T-helper 1 cell treated with Interleukin-12 subunit alpha and Interleukin-12 subunit beta and Interleukin-4 antibody, amounts not matched to agents 30 ng/mL and 1 ng/mL, for 36 hours (primary cell): Measurements from ENCODE around the gene EGFLAM. TPM values are rescaled to one million over a fixed set of nuclear protein-coding genes. Genes with fewer than 3 reads are reported as not detected.

Source experiments
- intact Hi-C: fragments of 100-400 bp; cut with micrococcal nuclease; formaldehyde crosslinking; loops from one replicate; pipeline ENCODE4 v1.15.1; 2024
- total RNA-seq: library from RNA; stranded (reverse); gene quantifications from 2 replicates; pipeline ENCODE4 v1.2.3, GENCODE V29; 2022

Gene EGFLAM
- total RNA-seq, 1 donor from 2014 or later, result not detected

DNA sequence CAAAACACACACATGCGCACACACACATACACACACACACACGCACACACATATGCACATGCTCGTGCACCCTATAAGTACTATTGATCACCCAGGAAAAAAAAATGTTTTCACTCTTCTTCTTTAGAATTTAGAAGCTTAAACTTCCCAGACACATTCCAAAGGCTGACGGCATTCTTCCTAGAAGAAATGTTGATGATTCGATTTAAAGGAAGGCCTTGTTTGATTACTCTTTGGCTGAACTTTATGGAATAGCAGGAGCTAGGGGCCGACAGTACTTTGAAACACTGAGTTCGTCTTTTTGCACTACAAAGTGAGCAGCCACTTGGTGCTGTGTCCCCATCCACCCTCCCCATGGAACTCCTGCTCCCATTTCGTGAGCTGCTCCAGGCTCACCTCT is 113.2 kb downstream of the EGFLAM start:
- intact Hi-C loops, result no loop called here

DNA sequence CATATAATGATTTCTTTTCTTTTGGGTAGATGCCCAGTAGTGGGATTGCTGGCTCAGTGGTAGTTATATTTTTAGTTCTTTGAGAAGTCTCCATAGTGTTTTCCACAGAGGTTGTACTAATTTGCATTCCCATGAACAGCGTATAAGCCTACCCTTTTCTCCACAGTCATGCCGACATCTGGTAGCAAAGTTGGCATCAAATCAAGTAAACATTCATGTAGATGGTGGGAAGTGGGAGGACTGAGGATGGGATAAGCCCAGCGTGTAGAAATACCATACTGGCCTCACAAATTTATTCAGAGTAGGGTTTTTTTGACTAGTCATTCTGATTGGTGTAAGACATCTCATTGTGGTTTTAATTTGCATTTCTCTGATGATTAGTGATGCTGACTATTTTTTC is 115.4 kb downstream of the EGFLAM start:
- intact Hi-C loops, result no loop called here

- intact Hi-C loops, result no loop called here
Measured at GRCh38 chr5:38375423-38375822, 117.1 kb downstream of the EGFLAM start.

DNA sequence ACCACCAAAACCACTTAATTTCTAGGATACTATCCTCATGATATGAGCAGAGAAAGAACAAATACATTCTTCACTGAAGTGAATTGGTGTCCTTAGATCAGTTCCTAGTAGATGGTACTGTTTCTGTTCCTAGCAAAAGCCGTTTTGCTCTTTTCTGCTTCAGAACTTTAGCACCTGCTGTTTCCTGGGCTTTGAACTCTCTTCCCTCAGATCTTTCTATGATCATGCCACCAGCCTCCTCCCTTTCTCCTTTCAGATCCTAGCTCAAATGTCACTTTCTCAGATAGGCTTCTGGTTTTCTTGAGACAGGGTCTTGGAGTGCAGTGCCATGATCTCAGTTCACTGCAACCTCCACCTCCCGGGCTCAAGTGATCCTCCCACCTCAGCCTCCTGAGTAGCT is 118.0 kb downstream of the EGFLAM start:
- intact Hi-C loops, result no loop called here

DNA sequence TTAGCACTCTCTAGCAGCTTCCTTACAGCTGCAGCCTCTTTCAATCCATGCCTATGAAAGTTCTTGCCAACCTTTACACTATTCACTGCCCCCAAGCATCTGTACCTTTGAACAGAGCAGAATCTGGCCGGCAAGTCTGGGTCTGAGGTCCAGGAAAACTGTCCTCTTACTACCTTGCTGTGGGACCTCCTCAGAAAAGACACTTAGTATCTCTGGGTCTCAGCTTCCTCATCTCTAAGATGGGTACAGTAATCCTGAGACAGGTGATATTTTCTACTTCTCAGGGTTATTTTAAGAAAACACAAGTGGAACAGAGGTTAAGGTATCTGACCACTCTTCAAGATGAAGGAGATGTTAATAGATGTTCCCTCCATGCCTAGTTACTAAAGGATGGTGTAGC is 120.2 kb downstream of the EGFLAM start:
- intact Hi-C loops, result no loop called here

- intact Hi-C loops, result no loop called here
Measured at GRCh38 chr5:38379350-38379937, 121.1 kb downstream of the EGFLAM start.

GRCh38 chr5:38380537-38380936 is 122.2 kb downstream of the EGFLAM start:
- intact Hi-C loops, result loop anchor here (5.0 kb wide), 1 partner anchor 62 kb away; no protein-coding TSS in a partner anchor

DNA sequence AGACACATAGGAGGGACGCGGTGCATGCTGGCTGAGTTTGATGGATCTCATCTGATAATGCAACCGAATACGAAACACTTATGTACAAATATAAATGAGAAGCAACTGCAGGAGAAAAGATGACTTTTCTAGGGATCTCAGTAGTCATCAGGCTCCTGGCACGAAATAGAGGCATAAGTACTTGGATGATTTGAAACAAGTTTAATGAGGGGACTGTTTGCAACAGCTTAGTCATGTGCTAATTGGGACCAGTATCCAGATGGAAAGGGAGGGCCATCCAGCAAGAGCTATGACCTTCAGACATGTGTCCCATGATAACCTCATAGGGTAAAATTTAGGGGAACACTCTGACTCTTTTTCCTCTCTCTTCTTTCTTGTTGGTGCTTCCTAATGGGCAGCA is 123.0 kb downstream of the EGFLAM start:
- intact Hi-C loops, result loop anchor here (5.0 kb wide), 1 partner anchor 61 kb away; no protein-coding TSS in a partner anchor

- intact Hi-C loops, result loop anchor here (1.0 to 5.0 kb wide), 3 partner anchors 59 to 540 kb away; no protein-coding TSS in a partner anchor
Measured at GRCh38 chr5:38382898-38383297, 124.5 kb downstream of the EGFLAM start.

DNA sequence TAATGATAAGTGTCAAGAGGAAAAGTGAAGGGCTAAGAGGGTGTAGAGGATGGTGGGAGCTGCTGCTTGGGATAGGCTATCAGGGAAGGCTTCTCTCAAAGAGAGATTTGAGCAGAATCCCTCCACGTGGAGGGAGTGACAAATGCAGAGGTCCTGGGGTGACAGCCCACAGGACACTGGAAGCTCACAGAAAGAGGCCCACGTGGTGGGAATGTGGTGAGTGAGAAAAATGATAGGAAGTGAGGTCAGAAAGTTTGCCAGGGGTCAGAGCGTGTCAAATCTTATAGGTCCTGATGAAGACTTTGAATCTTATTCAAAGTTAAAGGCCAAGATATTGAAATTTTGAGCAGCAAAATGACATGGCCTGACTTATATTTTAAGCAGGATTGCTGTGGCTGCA is 125.3 kb downstream of the EGFLAM start:
- intact Hi-C loops, result loop anchor here (1.0 to 5.0 kb wide), 3 partner anchors 59 to 539 kb away; no protein-coding TSS in a partner anchor

DNA sequence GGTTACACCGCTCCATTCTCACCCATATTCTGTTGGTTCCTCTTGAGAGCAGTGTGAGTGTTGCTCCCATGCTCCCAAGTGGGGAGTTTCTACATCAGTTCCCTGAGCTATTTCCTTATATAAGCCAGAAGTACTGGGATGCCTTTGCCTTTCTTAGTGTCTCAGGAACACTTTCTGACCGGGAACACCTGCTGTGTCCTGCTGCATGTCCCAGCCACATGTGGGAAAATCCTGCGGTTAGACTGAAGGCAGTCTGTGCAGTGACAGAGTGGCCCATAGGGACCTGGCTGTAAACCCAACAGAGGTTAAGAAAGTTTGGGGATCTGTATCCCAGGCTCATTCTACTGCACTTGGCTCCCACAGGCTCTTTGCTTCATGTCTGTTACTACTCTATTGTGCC is 126.0 kb downstream of the EGFLAM start:
- intact Hi-C loops, result loop anchor here (5.0 kb wide), 1 partner anchor 58 kb away; no protein-coding TSS in a partner anchor

- intact Hi-C loops, result no loop called here
Measured at GRCh38 chr5:38387161-38387560, 128.8 kb downstream of the EGFLAM start.

GRCh38 chr5:38393636-38394035 is 135.3 kb downstream of the EGFLAM start:
- intact Hi-C loops, result no loop called here

DNA sequence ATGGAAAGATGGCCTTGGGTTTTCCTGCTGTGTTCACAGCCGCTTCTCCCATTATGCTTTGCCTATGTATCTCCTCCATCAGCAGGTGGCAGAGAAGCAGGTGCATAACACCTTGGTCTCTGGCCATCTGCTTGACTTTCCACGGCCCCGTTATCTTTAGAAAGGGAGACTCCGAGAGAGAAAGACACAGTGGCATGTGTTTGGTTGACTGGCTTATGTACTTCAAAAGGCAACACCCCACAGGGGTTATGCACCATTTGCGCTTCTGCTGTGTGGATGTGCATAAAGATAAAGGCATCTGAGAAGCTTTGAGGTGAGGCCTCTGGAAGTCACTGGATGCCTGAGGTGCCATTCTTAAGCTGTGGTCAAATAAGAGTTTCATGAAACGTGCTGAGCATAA is 138.4 kb downstream of the EGFLAM start:
- intact Hi-C loops, result no loop called here

DNA sequence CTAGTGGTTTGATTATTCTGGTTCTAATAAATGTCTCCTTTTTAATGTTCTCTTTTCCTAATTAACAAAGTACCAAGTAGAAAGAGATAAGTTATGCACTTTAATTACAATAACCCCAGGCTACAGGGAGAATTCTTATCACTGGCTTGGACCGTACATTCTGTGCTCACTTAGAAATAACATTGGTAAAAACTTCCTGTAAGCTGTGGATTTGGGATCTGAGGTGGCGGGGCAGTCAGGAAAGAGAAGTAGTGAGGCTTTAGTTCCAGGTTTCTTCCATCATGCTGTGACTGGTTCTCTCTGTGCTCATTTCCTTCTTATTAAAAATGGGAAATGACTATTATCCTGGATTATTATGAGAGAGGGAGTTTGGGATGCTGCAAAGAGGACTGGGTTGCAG is 142.0 kb downstream of the EGFLAM start:
- intact Hi-C loops, result no loop called here

DNA sequence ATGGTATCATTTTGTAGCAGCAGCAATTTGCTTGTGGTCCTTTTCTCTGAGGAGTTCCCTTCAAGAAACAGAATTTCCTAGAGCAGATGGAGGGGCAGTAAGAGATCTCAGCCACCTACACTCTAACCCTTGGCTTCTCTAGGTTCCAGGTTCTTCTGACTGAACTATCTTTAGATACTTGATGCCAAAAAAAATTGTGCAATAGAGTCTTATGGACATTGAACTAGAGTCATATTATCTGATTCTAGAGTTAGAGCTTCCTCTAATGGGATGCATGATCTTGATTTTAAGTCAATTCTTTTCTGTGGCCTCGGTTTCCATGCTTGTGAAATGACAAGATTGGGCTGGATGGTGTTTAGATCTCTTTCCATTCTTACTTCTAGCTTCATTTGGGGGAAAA is 142.8 kb downstream of the EGFLAM start:
- intact Hi-C loops, result no loop called here

GRCh38 chr5:38403406-38403805 is 145.0 kb downstream of the EGFLAM start:
- intact Hi-C loops, result no loop called here

- intact Hi-C loops, result no loop called here
Measured at GRCh38 chr5:38403877-38404635, 145.7 kb downstream of the EGFLAM start.

GRCh38 chr5:38404667-38405276 is 146.4 kb downstream of the EGFLAM start:
- intact Hi-C loops, result no loop called here

DNA sequence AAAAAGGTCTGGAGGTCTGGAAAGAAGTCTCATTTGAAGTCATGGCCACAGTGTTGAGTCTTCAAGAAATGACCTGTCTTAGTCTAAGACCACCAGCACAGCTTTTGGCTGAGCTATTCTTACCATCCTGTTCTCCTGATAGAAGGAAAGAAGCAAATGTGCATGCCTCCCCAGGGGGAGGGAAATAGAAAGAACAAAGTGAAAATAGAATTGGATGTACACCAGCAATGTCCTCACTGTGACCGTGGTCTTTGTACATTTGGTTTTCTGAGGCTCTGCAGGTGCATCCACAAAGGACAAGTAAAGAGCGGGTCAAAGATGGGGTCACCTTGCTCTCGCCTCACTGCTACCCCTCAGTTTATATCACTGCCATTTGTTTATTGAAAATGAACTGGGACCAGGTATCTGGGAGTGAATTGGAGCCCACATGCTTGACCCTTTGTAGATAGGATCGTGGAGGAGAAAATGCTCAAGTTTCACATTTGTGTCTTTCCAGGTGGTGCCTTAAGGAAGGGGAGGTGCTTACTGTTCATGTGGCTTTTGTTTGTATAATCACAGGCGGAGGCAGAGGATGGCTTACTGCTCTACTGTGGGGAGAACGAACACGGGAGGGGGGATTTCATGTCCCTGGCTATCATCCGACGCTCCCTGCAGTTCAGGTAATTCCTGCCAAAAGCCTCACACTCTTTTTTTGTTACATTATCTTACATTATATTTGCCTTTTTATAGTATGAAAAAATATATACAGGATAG is 150.3 kb downstream of the EGFLAM start:
- intact Hi-C loops, result no loop called here

DNA sequence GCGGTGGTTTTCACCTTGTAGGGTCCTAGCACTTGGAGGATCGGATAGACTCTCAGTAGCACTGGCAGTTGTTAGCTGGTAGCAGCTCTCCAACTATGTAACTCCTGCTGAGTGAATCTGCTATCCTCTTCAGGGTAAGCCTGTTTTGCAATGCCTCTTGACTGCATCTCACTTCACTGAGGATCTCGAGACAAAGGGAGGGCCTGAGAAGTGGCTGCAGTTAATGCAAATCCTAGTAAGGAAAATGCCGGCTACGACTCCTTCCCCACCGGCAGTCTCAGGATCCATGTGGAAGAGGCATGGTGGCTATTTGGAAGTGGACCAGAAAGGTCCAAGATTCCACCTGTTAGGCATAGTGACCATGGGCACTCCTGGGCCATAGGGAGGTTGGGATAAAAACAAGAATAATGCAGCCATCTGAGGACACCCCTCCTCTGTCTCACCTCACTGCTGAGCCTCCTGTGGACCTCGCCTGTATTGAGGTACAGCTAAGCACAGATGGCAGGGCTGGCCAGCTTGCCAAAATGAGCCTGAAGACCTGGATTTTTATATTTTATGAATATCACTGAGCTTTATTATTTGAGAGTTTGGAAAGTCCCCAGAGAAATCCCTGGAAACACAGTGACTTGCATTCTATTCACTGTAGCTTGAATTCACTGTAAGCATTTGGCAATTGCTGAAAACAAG is 152.1 kb downstream of the EGFLAM start:
- intact Hi-C loops, result no loop called here
